Activated T-cell treated with anti-CD3 and anti-CD28 coated beads for 24 hours (primary cell): ENCODE measurements around the gene TMEM201.

Experiments
- DNase-seq: peaks from one replicate; pipeline ENCODE4 v3.0.0-alpha.2; 2020; ENCODE audit warnings: low read depth

Gene TMEM201

GRCh38 chr1:9653491-9654050 lies 64.9 kb downstream of the TMEM201 start:
- peak; percentile 16 for DNase-seq

GRCh38 chr1:9654051-9654833 lies 65.5 kb downstream of the TMEM201 start:
- DNase-seq, result peak; percentile 28

GRCh38 chr1:9654834-9655723 lies 66.4 kb downstream of the TMEM201 start:
- DNase-seq, result peak; percentile 64

GRCh38 chr1:9655836-9656235 lies 67.1 kb downstream of the TMEM201 start:
- no peak for DNase-seq

DNA sequence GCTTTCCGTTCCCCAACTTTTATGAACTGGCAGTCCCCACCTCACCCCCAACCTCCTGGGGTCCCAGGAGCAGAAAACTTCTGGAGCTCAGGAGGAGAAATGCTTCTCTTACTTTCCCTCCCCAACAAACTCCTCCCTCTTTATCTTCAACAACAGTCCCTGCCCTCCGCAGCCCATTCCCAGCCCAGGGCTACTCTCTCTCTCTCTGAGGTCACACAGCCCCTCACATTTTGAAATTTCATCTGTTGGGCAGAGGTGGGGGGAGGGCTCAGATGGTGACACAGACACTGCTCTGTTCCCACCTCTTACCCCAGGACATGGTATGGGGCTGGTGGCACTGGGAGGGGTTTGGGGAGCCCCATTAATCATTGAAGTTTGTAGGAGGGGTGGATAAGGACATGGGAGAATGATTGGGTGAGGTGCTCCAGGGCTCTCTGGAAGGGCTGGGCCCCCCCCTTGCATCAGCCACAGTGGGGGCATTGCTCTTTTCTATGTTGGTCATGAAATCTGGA lies 68.9 kb downstream of the TMEM201 start:
- peak; percentile 11 for DNase-seq

DNA sequence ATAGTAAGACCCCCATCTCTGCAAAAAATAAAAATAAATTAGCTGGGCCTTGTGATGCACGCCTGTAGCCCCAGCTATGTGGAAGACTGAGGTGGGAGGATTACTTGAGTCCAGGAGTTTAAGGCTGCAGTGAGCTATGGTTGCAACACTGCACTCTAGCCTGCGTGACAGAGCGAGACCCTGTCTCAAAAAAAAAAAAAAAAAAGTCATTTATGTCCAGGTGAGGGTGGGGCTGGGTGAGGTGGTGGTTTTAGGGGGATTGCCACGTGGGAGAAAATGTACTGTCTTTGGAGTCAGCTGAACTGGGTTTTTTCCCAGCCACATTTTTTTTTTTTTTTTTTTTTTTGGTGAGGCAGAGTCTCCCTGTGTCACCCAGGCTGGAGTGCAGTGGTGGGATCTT lies 69.5 kb downstream of the TMEM201 start:
- no peak for DNase-seq

DNA sequence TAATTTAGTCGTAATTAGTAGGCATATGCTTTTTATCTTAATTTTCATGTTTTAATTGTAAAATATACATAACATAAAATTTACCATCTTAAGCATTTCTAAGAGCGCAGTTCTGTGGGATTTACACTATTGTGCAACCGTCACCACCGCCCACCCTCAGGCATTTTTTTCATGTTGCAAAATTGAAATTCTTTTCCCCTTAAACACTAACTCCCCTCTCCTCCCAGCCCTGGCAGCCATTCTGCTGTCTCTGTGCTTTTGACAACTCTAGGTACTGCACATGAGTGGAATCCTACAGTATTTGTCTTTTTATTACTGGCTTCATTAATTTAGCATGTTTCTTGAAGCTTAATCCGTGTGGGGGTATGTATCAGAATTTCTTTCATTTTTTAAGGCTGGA lies 70.6 kb downstream of the TMEM201 start:
- no peak for DNase-seq

DNA sequence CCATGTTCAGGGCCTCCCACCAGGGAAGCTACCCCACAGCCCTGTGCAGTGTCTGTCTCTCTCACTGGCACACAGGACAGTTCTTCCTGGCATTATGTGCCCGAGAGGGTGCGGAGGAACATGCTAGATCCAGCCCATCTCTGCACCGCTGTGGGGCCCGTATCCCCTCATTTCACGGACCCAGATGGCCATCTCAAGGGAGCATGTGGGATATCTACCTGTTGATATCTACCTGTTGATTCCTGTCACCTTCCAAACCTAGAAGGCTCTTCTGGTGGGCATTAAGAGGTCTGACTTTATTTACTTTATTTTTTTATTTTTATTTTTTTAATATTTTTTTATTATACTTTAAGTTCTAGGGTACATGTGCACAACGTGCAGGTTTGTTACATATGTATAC lies 74.5 kb downstream of the TMEM201 start:
- DNase-seq, result no peak
